Measurements from ENCODE around the gene CUL5. TPM values are rescaled to one million over a fixed set of nuclear protein-coding genes. Genes with fewer than 3 reads are reported as not detected.

Gene CUL5
- total RNA-seq, 6 donors from 2014 or later, result 12.5 to 35.5 (median 24.1) TPM

DNA sequence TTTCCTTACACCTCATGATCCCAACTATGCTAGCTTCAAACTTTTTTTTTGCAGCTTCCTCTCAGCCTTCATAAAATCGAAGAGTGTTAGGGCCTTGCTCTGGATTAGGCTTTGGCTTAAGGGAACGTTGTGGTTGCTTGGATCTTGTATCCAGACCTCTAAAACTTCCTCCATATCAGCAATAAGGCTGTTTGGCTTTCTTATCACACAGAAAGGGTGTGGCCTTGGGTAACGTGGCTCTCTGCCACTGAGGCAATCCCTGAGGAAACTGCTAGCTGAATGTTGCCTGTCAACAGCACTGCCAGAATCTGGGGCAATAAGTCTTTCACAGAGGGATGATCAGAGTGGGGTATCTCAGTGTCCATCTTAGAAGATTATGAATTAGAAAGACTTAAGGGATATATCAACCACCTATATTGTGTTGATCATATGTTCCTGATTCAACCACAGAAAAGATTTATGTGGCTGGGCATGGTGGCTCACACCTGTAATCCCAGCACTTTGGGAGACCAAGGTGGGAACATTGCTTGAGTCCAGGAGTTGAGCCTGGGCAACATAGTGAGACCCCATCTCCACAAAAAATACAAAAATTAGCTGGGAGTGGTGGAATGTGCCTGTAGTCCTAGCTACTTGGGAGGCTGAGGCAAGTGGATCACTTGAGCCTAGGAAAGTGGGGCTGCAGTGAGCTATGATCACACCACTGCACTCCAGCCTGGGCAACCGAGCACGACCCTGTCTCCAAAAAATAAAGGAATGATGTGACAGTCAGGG lies 12.5 kb upstream of the CUL5 start:
- no peak overlapping the region for H3K27ac ChIP-seq
- 42 to 52% methylated on average over 4 to 5 of the region's 5 CpGs for WGBS, 2 donors
- H3K9me3 ChIP-seq, result no peaks in the 10 kb centered on the region
- DNase-seq (no peak), ATAC-seq (ENCODE audit: low FRiP score in 2 of 2) (no peak)
- H3K4me3 ChIP-seq, result no peak overlapping the region
- H3K36me3 ChIP-seq, result no peaks in the 10 kb centered on the region
- no peaks in the 10 kb centered on the region for H3K27me3 ChIP-seq
- no peaks in the 10 kb centered on the region for H3K4me1 ChIP-seq
- TF ChIP-seq EP300 (IDR thresholded peaks at IDR 0.05) (no peak), CTCF (IDR thresholded peaks at IDR 0.05) (no peak), POLR2A (IDR thresholded peaks at IDR 0.05) (no peak), POLR2AphosphoS5 (IDR thresholded peaks at IDR 0.05) (no peak)

DNA sequence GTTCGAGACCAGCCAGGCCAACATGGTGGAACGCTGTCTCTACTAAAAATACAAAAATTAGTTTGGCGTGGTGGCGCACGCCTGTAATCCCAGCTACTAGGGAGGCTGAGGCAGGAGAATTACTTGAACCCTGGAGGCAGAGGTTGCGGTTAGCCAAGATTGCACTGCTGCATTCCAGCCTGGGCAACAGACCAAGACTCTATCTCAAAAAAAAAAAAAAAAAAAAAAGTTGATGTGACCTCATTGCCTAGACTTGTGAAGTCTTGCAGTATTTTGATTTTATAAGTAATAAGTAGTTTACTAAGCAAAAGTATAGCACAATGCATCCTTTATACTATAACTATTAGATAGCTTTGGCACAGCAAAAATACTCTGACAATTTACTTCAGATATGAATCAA lies 9.9 kb upstream of the CUL5 start:
- Histone ChIP-seq H3K4me3 (no peak overlapping the region), H3K27me3 (no peaks in the 10 kb centered on the region), H3K27ac (no peak overlapping the region), H3K4me1 (no peaks in the 10 kb centered on the region), H3K36me3 (no peaks in the 10 kb centered on the region), H3K9me3 (no peaks in the 10 kb centered on the region)
- DNase-seq (no peak), ATAC-seq (ENCODE audit: low FRiP score in 2 of 2) (no peak)
- no peak for TF ChIP-seq POLR2A (IDR thresholded peaks at IDR 0.05)
- TF ChIP-seq CTCF (IDR thresholded peaks at IDR 0.05), result no peak
- TF ChIP-seq EP300 (IDR thresholded peaks at IDR 0.05), result no peak
- no peak for TF ChIP-seq POLR2AphosphoS5 (IDR thresholded peaks at IDR 0.05)
- 94 to 95% methylated on average over 6 of the region's 6 CpGs for WGBS, 2 donors

- Histone ChIP-seq H3K27ac (no peak overlapping the region), H3K36me3 (no peaks in the 10 kb centered on the region), H3K4me3 (no peak overlapping the region), H3K9me3 (no peaks in the 10 kb centered on the region), H3K4me1 (no peaks in the 10 kb centered on the region), H3K27me3 (no peaks in the 10 kb centered on the region)
- DNase-seq (no peak), ATAC-seq (ENCODE audit: low FRiP score in 2 of 2) (no peak)
- 34 to 45% methylated on average over 5 to 6 of the region's 6 CpGs for WGBS, 2 donors
- TF ChIP-seq EP300 (IDR thresholded peaks at IDR 0.05), result no peak
- TF ChIP-seq CTCF (IDR thresholded peaks at IDR 0.05), result peak; percentile 21 to 50 (median 35)
These were observed 8.8 kb upstream of the CUL5 start for GRCh38 chr11:107999759-108000455.

DNA sequence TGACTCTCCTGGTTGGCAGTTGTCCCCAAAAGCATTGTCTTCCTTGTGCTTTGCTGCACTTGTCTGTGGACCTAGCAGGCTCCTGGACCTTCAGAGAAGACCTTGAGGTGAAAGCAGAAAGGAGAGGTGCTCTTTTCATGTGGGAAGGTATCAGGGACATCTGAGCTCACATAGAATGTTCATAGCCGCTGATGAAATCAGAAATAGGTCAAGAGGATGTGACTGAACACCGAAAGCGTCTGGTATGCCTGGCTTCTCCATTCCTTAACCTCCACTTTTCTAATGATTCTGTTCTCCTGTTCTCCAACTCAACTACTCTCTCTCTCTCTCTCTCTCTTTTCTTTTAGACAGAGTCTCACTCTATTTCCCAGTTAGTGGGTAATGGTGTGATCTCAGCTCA lies 6.2 kb upstream of the CUL5 start:
- no peaks in the 10 kb centered on the region for H3K27me3 ChIP-seq
- DNase-seq (no peak), ATAC-seq (ENCODE audit: low FRiP score in 2 of 2) (no peak)
- no peak for TF ChIP-seq POLR2A (IDR thresholded peaks at IDR 0.05)
- no peak for TF ChIP-seq EP300 (IDR thresholded peaks at IDR 0.05)
- no peak for TF ChIP-seq CTCF (IDR thresholded peaks at IDR 0.05)
- no peak for TF ChIP-seq POLR2AphosphoS5 (IDR thresholded peaks at IDR 0.05)
- no peaks in the 10 kb centered on the region for H3K36me3 ChIP-seq
- no peak overlapping the region for H3K27ac ChIP-seq
- H3K4me1 ChIP-seq, result no peaks in the 10 kb centered on the region
- H3K4me3 ChIP-seq, result no peak overlapping the region
- no peaks in the 10 kb centered on the region for H3K9me3 ChIP-seq
- WGBS, 2 donors, result 82 to 89% methylated on average over 3 of the region's 3 CpGs
